Upper lobe of left lung (tissue), 4 donors: ENCODE data around the gene HLA-A.

ENCODE experiments used
- CTCF ChIP-seq, 6 experiments: fragments of 450-650 bp in 4 of 6; fragments of 200-600 bp in 2 of 6; sonication (generic) in 2 of 6; IDR thresholded peaks; one replicate each; pipeline ENCODE4 v1.5.1; 2016 to 2019; ENCODE audit warnings: antibody characterized with exemption in 6 of 6
- EP300 ChIP-seq, 4 donors: sonication (generic); formaldehyde crosslinking; IDR thresholded peaks; one replicate each; pipeline ENCODE4 v1.5.1; 2017; ENCODE audit warnings: antibody characterized with exemption in 4 of 4, control low read depth in 2 of 4
- POLR2A ChIP-seq, 4 donors: fragments of 450-650 bp; IDR thresholded peaks; one replicate each; pipeline ENCODE4 v1.5.1; 2016 to 2017; ENCODE audit warnings: antibody characterized with exemption in 4 of 4, mild to moderate bottlenecking in 2 of 4
- POLR2AphosphoS5 ChIP-seq, 2 donors: sonication (generic); formaldehyde crosslinking; IDR thresholded peaks; one replicate each; pipeline ENCODE4 v1.5.1; 2017; ENCODE audit warnings: antibody characterized with exemption in 2 of 2

- TF ChIP-seq POLR2A (IDR thresholded peaks at IDR 0.05) = no peak
- no peak for TF ChIP-seq POLR2AphosphoS5 (IDR thresholded peaks at IDR 0.05)
- no peak for TF ChIP-seq CTCF (IDR thresholded peaks at IDR 0.05)
- no peak for TF ChIP-seq EP300 (IDR thresholded peaks at IDR 0.05)
Observed at GRCh38 chr6:29954272-29954671, 11.9 kb downstream of the HLA-A start.
